Hepatocyte (in vitro differentiated cells): ENCODE data around the gene POLR2M. TPM values are rescaled to one million over a fixed set of nuclear protein-coding genes. Genes with fewer than 3 reads are reported as not detected.

Source experiments
- DNase-seq: peaks from one replicate; pipeline ENCODE4 v3.0.0-alpha.2; 2016; ENCODE audit warnings: low spot score
- H2AFZ ChIP-seq: fragments of 200-600 bp; sonication (generic); 2 replicates; pipeline ENCODE4 v1.6.0; 2016; ENCODE audit warnings: antibody characterized with exemption, mild to moderate bottlenecking
- H3K27ac ChIP-seq: fragments of 200-600 bp; sonication (generic); 2 replicates; pipeline ENCODE4 v1.5.1; 2016; ENCODE audit warnings: mild to moderate bottlenecking
- H3K27me3 ChIP-seq: fragments of 200-600 bp; sonication (generic); 2 replicates; pipeline ENCODE4 v1.6.1; 2016
- H3K36me3 ChIP-seq: fragments of 200-600 bp; sonication (generic); replicated peaks from 2 replicates; pipeline ENCODE4 v1.5.1; 2016; ENCODE audit warnings: low read depth; ENCODE audit not compliant: insufficient read depth
- H3K4me1 ChIP-seq: fragments of 200-600 bp; sonication (generic); 2 replicates; pipeline ENCODE4 v1.5.1; 2016; ENCODE audit warnings: mild to moderate bottlenecking, moderate library complexity; ENCODE audit not compliant: insufficient read depth
- H3K4me2 ChIP-seq: fragments of 200-600 bp; sonication (generic); 2 replicates; pipeline ENCODE4 v1.6.0; 2016
- H3K4me3 ChIP-seq: fragments of 200-600 bp; sonication (generic); 2 replicates; pipeline ENCODE4 v1.5.1; 2016; ENCODE audit warnings: mild to moderate bottlenecking
- H3K79me2 ChIP-seq: fragments of 200-600 bp; sonication (generic); 2 replicates; pipeline ENCODE4 v1.6.0; 2017; ENCODE audit warnings: mild to moderate bottlenecking
- H3K9me2 ChIP-seq: fragments of 200-600 bp; sonication (generic); replicated peaks from 2 replicates; pipeline ENCODE4 v1.6.0; 2017; ENCODE audit warnings: mild to moderate bottlenecking; ENCODE audit not compliant: insufficient read depth
- H3K9me3 ChIP-seq: fragments of 200-600 bp; sonication (generic); 2 replicates; pipeline ENCODE4 v1.5.1; 2016; ENCODE audit warnings: low read depth, mild to moderate bottlenecking
- H4K20me1 ChIP-seq: fragments of 200-600 bp; sonication (generic); 2 replicates; pipeline ENCODE4 v1.6.0; 2016; ENCODE audit warnings: mild to moderate bottlenecking; ENCODE audit not compliant: insufficient read depth, poor library complexity, severe bottlenecking
- CTCF ChIP-seq: fragments of 200-600 bp; sonication (generic); IDR thresholded peaks from 2 replicates; pipeline ENCODE4 v1.5.1; 2016; ENCODE audit warnings: antibody characterized with exemption, mild to moderate bottlenecking; ENCODE audit not compliant: poor library complexity
- EZH2 ChIP-seq: fragments of 200-600 bp; sonication (generic); IDR thresholded peaks from 2 replicates; pipeline ENCODE4 v1.6.1; 2016; ENCODE audit warnings: antibody characterized with exemption, mild to moderate bottlenecking, borderline replicate concordance
- EZH2phosphoT487 ChIP-seq: fragments of 200-600 bp; sonication (generic); IDR thresholded peaks from one replicate; pipeline ENCODE4 v1.6.1; 2018; ENCODE audit warnings: antibody characterized with exemption, mild to moderate bottlenecking, low read depth, moderate library complexity; ENCODE audit not compliant: unreplicated experiment, severe bottlenecking
- WGBS: methylation state at CpG from one replicate; pipeline ENCODE4 v1.1.6; 2016; ENCODE audit warnings: low lambda C conversion rate; ENCODE audit errors: missing lambda C conversion rate; 5-methylcytosine and 5-hydroxymethylcytosine counted together
- polyA plus RNA-seq: library from polyadenylated mRNA; unstranded; fragments of >200 nt; fragmentation: Nextera tagmentation; extraction: Ambion mirVana; gene quantifications from 2 replicates; pipeline ENCODE4 v1.2.1, GENCODE V29; 2016
- total RNA-seq: library from RNA; depleted of rRNA; stranded (reverse); fragments of >200 nt; gene quantifications from 2 replicates; pipeline ENCODE4 v1.2.3, GENCODE V29; 2014

Gene POLR2M
- total and polyA plus RNA-seq, 2 experiments from 2014 or later = 27.0 to 145 TPM

GRCh38 chr15:57697588-57697987 lies 8.9 kb upstream of the POLR2M start:
- DNase-seq = no peak
- Histone ChIP-seq H3K36me3 (no peaks in the 10 kb centered on the region), H3K79me2 (no peaks in the 10 kb centered on the region), H3K9me2 (no peaks in the 10 kb centered on the region), H3K4me3 (no peak overlapping the region), H2AFZ (no peak overlapping the region), H4K20me1 (no peaks in the 10 kb centered on the region), H3K9me3 (no peaks in the 10 kb centered on the region), H3K4me1 (peaks cover 4% of the 10 kb centered on the region), H3K4me2 (no peak overlapping the region), H3K27me3 (no peaks in the 10 kb centered on the region), H3K27ac (no peak overlapping the region)
- WGBS = 93% methylated on average over 4 of the region's 4 CpGs
- TF ChIP-seq EZH2phosphoT487 (no peak), EZH2 (no peak), CTCF (no peak)

- no peak for DNase-seq
- no peaks in the 10 kb centered on the region for H3K79me2 ChIP-seq
- no peaks in the 10 kb centered on the region for H3K9me2 ChIP-seq
These were observed 8.3 kb upstream of the POLR2M start for GRCh38 chr15:57698243-57698642.

GRCh38 chr15:57698991-57699390 lies 7.5 kb upstream of the POLR2M start:
- H3K79me2 ChIP-seq = no peaks in the 10 kb centered on the region
- no peaks in the 10 kb centered on the region for H3K9me2 ChIP-seq
- H2AFZ ChIP-seq = no peak overlapping the region
- no peak overlapping the region for H3K27ac ChIP-seq
- no peaks in the 10 kb centered on the region for H3K9me3 ChIP-seq
- no peaks in the 10 kb centered on the region for H3K36me3 ChIP-seq
- 71% methylated on average over 4 of the region's 4 CpGs for WGBS
- no peaks in the 10 kb centered on the region for H4K20me1 ChIP-seq
- TF ChIP-seq EZH2 = no peak
- no peak for TF ChIP-seq EZH2phosphoT487
- TF ChIP-seq CTCF = no peak
- peaks cover 4% of the 10 kb centered on the region for H3K4me1 ChIP-seq
- no peak for DNase-seq
- H3K4me2 ChIP-seq = no peak overlapping the region
- H3K4me3 ChIP-seq = no peak overlapping the region
- H3K27me3 ChIP-seq = no peaks in the 10 kb centered on the region

More at GRCh38 chr15:57698243-57698642, 8.3 kb upstream of the POLR2M start:
- Histone ChIP-seq H3K4me2 (no peak overlapping the region), H3K4me1 (peaks cover 4% of the 10 kb centered on the region), H2AFZ (no peak overlapping the region), H3K27me3 (no peaks in the 10 kb centered on the region), H3K9me3 (no peaks in the 10 kb centered on the region), H4K20me1 (no peaks in the 10 kb centered on the region), H3K4me3 (no peak overlapping the region), H3K27ac (no peak overlapping the region), H3K36me3 (no peaks in the 10 kb centered on the region)
- TF ChIP-seq EZH2phosphoT487 (no peak), EZH2 (no peak), CTCF (no peak)

- no peak overlapping the region for H3K4me3 ChIP-seq
- no peaks in the 10 kb centered on the region for H3K36me3 ChIP-seq
- no peak for TF ChIP-seq EZH2phosphoT487
- no peak for TF ChIP-seq CTCF
- no peak for TF ChIP-seq EZH2
- H3K27ac ChIP-seq = no peak overlapping the region
- H3K9me3 ChIP-seq = no peaks in the 10 kb centered on the region
- peaks cover 14% of the 10 kb centered on the region for H3K79me2 ChIP-seq
- H4K20me1 ChIP-seq = no peaks in the 10 kb centered on the region
- peaks cover 6% of the 10 kb centered on the region for H3K4me1 ChIP-seq
- H3K9me2 ChIP-seq = no peaks in the 10 kb centered on the region
- no peaks in the 10 kb centered on the region for H3K27me3 ChIP-seq
- DNase-seq = no peak
- no peak overlapping the region for H3K4me2 ChIP-seq
- 33% methylated on average over 2 of the region's 2 CpGs for WGBS
- H2AFZ ChIP-seq = no peak overlapping the region
These were observed 3.1 kb upstream of the POLR2M start for GRCh38 chr15:57703387-57703786.
